GM12872 (cell line): ENCODE data around the gene ABCG2.

Experiments used
- TF ChIP-seq, protein P1 (sequence below): IDR thresholded peaks from 3 replicates; pipeline ENCODE4 v1.5.1; 2011; ENCODE audit warnings: low read depth, mild to moderate bottlenecking, low read length, moderate library complexity; ENCODE audit not compliant: insufficient read depth

The ABCG2 gene

DNA sequence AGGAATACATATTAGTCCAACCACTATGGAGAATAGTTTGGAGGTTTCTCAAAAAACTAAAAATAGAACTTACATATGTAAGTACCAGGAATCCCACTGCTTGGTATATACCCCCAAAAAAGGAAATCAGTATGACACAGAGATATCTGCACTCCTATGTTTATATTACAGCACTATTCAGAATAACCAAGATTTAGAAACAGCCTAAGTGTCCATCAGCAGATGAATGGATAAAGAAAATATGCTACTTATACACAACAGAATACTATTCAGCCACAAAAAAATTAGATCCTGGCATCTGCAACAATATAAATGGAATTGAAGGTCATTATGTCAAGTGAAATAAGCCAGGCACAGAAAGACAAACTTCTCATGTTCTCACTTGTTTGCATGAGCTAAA, 27.5 kb upstream of the ABCG2 start:
- TF ChIP-seq, protein P1, sequence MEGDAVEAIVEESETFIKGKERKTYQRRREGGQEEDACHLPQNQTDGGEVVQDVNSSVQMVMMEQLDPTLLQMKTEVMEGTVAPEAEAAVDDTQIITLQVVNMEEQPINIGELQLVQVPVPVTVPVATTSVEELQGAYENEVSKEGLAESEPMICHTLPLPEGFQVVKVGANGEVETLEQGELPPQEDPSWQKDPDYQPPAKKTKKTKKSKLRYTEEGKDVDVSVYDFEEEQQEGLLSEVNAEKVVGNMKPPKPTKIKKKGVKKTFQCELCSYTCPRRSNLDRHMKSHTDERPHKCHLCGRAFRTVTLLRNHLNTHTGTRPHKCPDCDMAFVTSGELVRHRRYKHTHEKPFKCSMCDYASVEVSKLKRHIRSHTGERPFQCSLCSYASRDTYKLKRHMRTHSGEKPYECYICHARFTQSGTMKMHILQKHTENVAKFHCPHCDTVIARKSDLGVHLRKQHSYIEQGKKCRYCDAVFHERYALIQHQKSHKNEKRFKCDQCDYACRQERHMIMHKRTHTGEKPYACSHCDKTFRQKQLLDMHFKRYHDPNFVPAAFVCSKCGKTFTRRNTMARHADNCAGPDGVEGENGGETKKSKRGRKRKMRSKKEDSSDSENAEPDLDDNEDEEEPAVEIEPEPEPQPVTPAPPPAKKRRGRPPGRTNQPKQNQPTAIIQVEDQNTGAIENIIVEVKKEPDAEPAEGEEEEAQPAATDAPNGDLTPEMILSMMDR: no peak

DNA sequence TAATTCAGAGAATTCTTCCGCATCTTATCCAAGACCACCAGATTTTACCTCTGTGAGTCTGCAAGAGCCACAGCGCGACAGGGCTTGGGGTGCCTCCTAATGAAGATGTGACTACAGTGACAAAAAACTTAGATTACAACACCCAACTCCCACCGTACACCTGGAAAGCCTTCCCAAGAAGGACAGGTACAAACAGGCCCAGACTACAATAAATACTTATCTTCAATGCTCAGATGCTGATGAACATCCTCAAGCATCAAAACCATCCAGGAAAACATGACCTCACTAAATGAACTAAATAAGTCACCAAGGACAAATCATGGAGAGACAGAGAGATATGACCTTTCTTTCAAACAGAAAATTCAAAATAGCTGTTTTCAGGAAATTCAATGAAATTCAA, 20.8 kb upstream of the ABCG2 start:
- TF ChIP-seq, protein P1: no peak

DNA sequence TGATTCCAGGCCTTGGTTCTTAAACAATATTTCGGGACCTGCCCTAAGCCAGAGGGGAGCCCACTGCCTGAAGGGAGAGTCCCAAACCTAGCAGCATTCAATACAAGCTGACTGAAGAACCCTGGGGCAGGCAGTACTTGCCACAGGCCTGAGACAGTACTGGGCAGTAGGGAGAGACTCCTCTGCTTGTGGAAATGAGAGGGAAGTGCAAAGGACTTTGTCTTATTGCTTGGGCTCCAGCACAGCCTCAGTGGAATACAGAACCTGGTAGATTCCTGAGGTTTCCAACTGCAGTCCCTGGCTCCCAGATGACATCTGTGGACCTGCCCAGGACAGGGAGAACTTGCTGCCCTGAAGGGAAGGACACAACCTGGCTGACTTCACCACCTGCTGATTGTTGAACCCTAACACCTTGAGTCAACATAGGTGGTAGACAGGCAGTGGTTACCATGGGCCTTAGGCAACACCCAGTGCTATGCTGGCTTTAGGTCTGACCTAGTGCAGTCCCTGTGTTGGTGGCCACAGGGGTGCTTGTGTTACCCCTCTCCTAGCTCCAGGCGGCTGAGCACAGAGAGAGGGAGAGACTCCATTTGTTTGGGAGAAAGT, 20.3 kb upstream of the ABCG2 start:
- TF ChIP-seq, protein P1: no peak

DNA sequence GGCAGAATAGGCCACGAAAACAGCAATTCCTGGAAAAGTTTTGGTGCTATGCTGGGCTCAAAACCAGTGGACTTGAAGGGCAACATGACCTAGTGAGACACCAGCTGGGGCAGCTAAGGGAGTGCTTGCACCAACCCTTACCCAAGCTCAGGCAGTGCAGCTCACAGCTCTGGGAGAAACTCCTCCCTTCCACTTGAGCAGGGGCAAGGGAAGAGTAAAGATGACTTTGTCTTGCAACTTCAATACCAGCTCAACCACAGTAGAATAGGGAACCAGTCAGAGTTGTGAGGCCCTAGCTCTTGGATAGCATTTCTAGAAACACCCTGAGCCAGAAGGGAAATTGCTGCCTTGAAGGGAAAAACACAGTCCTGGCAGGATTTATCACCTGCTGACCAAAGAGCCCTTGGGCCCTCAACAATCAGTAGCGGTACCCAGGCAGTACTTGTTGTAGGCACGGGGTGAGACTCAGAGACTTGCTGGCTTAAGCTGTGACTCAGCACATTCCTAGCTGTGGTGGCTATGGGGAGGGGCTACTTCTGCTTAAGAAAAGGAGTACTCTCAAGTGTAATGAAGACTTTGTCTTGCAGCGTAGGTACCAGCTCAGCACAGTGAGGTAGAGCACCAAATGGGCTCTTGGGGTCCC, 19.7 kb upstream of the ABCG2 start:
- TF ChIP-seq, protein P1: no peak

- TF ChIP-seq, protein P1: no peak
These were observed 14.5 kb upstream of the ABCG2 start for GRCh38 chr4:88172987-88173386.

GRCh38 chr4:88171206-88171605, 12.8 kb upstream of the ABCG2 start:
- TF ChIP-seq, protein P1: no peak

GRCh38 chr4:88169298-88169697, 10.9 kb upstream of the ABCG2 start:
- TF ChIP-seq, protein P1: no peak

- TF ChIP-seq, protein P1: no peak
These were observed 8.2 kb upstream of the ABCG2 start for GRCh38 chr4:88166608-88167007.
